ENCODE data around the gene SLC35D2. TPM values are rescaled to one million over a fixed set of nuclear protein-coding genes. Genes with fewer than 3 reads are reported as not detected.
"Not testable (repeated sequence)": the region's sequence is repeated elsewhere in the genome, so short reads cannot be mapped to it uniquely, and the experiment has no call there.

Gene SLC35D2
- total RNA-seq, 1 donor from 2014 or later = 14.5 TPM

DNA sequence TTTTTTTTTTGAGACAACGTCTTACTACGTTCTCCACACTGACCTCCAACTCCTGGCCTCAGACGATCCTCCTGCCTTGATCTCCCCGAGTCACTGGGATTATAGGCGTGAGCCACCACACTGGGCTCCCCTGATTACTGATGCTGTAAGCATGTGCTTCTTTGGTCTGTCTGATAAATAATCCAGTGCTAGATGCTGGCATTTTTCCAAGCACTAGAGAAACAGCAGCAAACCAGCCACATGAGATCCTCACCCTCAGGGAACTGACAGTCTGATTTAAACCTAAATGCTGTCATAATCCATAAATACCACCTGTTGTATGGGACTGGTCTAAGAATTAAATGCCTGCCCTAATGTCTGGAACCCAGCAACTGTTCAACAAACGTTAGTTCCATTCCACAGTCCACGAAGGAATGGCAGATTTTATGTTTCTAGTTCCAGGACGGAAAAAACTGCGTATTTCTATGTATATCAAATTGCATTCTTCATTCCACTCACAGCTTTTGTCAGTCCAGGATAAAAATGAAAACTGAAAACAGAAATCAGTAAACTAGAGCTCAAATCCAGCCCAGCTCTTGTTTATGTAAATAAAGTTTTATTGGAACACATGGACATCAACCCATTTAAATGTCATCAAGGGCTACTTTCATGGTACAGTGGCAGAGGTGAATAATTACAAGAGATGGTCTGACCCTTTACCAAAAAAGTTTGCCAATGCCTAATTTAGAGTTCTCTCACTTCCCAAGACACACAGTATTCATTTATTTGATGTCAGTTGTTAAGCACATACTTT is 20.1 kb downstream of the SLC35D2 start:
- intact Hi-C loops (cut with micrococcal nuclease) = no loop called here

DNA sequence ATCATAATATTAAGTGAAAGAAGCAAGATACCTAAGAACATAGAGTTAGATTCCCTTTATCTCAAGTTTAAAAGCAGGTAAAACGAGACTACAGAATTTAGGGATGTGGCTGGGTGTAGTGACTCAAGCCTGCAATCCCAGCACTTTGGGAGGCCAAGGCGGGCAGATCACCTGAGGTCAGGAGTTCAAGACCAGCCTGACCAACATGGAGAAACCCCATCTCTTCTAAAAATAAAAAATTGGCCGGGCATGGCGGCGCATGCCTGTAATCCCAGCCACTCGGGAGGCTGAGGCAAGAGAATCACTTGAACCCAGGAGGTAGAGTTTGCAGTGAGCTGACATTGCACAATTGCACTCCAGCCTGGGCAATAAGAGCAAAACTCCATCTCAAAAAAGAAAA is 21.4 kb downstream of the SLC35D2 start:
- intact Hi-C loops (cut with micrococcal nuclease) = not testable (repeated sequence)

DNA sequence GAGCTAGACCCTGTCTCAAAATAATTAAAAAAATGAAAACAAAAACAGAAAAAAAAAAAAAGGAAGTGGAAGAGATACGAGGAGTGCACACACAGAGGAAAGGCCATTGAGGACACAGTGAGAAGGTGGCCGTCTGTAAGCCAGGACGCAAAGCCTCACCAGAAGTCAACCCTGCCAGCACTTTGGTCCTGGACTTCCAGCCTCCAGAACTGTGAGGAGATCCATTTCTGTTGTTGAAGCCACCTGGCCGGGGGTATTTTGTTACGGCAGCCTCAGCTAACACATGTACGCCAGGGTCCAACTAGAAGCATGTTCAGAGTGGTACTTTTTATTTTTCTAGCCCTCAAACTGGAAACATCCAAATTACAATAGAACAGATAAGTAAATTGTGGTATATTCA is 21.8 kb downstream of the SLC35D2 start:
- intact Hi-C loops (cut with micrococcal nuclease) = no loop called here

DNA sequence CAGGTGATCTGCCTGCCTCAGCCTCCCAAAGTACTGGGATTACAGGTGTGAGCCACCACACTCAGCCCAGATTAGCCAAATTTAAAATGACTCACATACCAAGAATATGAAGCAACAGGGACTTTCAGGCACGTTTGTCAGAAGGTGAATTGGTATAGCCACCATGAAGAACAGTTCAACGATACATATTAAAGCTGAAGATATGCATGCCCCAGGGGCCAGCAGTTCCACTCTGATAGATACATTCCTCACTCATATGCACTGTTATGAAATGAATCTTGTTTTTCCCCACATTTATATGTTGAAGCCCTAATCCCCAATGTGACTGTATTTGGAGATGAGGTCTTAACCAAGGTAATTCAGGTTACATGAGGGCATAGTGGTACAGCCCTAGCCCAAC is 22.5 kb downstream of the SLC35D2 start:
- intact Hi-C loops (cut with micrococcal nuclease) = no loop called here

DNA sequence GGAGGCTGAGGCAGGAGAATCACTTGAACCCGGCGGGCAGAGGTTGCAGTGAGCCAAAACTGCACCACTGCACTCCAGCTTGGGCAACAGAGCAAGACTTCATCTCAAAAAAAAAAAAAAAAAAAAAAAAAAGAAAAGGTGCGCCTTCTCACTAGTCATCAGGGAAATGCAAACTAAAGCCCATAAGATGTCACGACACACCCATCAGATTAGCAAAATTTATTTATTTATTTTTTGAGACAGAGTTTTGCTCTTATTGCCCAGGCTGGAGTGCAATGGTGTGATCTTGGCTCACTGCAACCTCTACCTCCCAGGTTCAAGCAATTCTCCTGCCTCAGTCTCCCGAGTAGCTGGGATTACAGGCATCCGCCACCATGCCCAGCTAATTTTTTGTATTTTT is 23.0 kb downstream of the SLC35D2 start:
- intact Hi-C loops (cut with micrococcal nuclease) = not testable (repeated sequence)

DNA sequence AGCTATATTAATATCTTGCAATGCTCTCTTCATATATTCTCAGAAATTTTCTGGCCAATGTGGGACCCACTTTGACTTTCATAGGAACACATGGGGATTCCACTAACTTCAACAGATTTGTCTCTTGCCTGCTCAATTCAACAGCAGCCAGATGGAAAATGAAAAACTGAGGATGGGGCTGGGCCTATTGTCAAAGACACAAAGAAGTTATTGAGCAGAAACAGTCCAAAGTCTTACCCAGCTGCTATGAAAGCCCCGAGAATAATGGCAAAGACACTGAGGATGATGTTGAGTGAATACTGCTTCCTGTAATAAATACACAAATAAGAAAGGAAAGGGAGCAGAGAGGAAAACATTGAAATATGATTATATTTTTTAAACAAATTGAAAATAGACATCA is 32.6 kb downstream of the SLC35D2 start:
- intact Hi-C loops (cut with micrococcal nuclease) = no loop called here

DNA sequence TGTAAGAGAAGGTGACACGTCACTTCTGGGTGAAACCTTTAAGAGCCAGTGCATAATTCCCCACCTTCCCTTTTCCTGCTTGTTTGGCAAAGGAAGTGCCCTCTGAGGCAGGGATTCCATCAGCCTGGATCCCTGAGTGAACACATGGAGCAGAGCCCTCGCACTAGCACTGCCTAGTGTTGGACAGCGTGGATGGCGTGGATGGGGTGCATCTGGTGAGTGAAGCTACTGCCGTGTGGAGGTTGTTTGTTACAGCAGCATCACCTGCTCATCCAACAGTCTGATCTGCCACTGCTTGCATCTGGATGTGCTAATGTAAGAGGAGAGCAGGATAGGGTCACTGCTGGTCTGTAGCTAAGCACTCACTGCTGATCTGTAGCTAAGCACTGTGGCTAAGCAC is 35.2 kb downstream of the SLC35D2 start:
- intact Hi-C loops (cut with micrococcal nuclease) = no loop called here

DNA sequence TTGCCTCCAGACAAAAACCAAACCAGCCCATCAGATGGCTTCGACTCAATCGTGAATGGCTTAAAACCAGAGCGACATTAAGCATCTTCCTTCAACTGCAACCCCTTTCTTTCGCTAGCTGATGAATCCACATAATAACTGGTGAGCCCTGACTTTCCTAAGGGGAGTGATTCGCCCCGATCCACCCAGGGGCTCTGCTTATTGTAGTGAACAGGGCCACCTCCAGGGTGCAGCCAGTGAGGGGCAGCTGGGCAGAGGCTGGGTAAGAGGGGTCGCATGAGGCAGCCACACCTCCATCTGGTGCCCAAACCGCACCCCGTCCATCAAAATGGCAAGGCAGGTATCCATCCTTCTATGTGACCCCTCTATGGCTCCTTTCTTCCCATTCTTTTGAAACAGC is 38.0 kb downstream of the SLC35D2 start:
- intact Hi-C loops (cut with micrococcal nuclease) = no loop called here

DNA sequence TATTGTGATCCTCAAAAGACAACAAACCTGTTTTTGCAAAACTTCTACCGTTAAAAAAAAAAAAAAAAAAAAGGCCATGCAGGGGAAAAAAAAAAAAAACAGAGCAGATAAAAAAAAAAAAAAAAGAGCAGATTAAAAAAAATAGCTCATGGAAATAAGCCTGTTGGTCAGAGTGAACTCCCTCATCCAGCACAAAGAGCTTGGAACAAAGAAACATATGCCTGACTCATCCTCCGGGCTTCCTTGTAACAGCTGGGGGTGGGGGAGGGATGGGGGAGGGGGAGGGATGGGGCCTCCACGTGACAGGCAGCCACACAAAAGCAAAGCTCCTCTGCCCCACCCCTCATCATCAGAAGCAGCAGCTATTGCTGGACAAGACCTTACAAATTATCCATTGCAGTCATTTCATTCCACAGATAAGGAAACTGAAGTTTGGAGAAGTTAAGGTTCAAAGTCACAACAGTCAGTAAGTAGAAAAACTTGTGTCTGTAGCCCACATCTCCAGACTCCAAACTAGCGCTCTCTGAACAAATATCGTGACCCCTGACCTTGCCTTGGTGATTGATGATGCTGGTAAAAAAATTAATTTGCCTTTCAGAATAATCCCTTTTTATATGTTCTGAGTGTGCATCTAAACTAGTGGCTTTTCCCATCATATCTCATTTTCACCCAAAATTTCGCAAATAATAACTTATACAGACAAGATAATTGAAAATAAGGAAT is 38.9 kb downstream of the SLC35D2 start:
- intact Hi-C loops (cut with micrococcal nuclease) = no loop called here

DNA sequence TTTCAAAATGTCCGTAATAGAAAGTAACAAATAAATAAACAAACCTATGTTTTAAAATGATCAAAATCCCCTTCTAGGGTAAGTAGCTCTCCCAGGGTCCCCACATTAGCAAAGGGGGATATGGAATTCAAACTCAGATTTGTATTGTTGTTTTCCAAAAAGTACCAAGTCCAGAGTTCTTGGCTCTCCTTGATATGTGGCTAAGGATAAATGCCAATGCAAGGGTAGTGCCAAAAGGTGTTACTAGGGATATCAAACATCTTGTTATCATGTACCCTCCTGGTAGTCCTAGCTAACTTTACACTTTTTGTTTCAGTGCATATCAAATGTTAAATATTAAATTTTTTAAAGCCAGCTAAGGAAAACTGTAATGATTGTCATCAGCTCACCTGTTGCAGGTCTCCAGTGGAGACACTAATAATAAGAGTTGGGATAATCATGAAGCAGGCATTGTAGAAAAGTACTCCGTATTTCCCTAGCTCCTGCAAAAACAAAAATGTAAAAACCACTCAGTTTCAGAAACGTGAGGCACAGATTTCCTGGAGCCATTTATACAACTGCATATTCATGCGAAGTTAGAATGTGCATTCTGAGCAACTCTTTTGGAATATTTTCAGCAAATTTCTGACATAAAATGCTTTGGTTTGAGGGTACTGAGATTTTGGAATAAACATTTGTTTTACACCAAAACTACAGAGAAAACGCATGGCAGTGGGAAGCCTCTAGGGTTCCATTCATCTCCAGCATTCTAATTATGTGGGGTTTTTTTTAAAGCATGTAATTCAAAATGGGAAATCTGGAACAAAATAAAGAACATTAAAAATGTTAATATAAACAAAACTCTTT is 39.8 kb downstream of the SLC35D2 start:
- intact Hi-C loops (cut with micrococcal nuclease) = no loop called here

DNA sequence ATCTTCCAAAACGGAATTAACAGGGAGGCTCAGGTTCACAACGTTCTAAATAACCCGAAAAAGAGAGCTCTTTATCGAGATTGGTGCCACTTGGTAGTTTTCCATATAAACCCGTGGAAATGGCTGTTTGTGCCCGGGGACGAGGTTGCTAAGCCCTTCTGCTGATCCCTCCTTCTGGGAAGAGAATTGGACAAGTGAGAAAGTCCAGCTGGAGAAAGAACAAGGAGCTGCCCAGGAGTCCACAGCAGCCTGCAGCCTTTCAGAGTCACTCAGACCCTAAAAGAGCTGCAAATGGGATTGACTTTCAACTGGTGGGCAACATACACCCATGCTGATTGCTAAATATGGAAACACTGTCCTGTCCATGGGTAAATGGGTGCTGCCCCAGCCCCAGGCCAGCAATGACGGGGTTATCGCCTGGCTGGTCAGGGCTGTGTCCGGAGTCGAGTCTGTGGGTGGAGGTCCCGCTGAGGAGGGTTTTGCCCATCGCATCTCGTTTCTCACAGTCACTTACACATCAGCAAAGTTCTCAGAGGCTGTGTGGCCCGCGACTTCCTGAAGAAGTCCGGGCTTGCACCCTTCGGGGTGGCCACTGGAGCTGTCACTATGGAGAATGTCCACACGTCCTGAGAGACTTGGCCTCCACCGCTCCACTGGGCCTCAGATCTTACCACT is 40.8 kb downstream of the SLC35D2 start:
- intact Hi-C loops (cut with micrococcal nuclease) = no loop called here

DNA sequence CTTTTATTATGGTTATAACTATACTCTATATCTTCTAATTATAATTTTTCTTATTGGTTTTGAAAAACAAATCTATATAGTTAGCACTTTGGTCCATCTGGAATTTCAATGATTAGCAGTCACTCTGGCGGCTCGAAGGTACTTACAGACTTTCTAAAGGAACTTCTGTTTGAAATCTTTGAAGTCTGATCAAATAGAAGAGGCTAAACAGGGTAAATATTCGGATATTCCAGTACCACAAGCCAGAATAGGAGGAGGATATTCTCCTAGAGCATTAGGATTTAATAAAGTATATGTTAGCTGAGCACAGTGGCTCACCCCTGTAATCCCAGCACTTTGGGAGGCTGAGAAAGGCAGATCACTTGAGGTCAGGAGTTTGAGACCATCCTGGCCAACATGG is 42.8 kb downstream of the SLC35D2 start:
- intact Hi-C loops (cut with micrococcal nuclease) = no loop called here

DNA sequence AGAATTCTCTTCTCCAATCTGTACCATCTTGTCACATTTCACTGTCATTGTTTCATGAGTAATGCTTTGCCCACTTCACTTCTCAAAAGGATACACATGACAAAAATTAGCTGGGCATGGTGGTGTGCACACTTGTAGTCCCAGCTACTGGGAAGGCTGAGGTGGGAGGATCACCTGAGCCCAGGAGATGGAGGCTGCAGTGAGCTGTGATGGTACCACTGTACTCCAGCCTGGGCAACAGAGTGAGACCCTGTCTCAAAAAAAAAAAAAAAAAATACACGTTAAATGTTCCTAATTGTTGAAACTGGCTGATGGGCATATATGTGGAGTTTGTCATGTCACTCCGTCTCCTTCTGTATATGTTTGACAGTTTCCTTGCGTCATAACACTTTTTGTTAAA is 45.2 kb downstream of the SLC35D2 start:
- intact Hi-C loops (cut with micrococcal nuclease) = no loop called here

DNA sequence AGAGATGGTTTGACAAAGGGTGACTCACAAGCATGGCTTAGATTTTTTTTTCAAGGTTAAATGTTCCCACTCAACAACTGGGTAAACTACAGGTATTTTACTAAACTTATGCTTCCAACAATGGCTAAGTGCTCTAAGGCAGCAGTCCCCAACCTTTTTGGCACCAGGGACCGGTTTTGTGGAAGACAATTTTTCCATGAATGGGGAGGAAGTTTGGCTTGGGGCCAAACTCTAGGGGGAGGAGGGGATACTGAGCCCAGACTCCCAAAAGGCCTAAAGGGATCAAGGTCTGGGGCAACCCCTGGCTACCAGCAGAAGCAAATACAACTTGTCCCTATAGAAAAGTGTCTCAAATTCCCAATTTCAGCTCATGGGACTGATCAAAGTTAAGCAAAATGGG is 49.6 kb downstream of the SLC35D2 start:
- intact Hi-C loops (cut with micrococcal nuclease) = no loop called here

DNA sequence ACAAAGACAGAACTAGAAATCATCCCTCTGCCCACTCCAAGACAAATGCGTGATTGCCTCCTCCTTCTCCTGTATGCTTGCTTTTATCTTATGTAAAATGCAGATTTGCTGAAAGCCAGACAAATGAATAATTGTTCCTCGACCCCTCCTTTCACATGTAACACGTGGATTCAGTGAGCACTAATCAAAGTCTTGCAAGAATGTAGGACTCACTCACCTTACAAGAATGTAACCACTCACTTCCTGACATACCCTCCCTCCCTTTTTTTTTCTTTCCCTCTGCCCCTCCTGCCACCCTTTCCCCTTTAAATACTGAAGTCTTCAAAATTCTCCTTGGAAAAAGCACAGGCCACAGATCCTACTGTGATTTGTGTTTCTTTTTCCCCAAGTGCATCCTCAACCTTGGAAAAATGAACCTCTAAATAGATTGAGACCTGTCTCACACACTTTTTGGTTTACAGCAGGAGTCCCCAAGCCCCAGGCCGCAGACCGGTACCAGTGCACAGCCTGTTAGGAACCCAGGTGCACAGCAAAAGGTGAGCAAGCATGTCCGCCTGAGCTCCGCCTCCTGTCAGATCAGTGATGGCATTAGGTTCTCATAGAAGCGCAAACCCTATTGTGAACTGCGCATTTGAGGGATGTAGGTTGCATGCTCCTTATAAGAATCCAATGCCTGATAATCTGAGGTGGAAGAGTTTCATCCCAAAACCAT is 52.1 kb downstream of the SLC35D2 start:
- intact Hi-C loops (cut with micrococcal nuclease) = no loop called here

DNA sequence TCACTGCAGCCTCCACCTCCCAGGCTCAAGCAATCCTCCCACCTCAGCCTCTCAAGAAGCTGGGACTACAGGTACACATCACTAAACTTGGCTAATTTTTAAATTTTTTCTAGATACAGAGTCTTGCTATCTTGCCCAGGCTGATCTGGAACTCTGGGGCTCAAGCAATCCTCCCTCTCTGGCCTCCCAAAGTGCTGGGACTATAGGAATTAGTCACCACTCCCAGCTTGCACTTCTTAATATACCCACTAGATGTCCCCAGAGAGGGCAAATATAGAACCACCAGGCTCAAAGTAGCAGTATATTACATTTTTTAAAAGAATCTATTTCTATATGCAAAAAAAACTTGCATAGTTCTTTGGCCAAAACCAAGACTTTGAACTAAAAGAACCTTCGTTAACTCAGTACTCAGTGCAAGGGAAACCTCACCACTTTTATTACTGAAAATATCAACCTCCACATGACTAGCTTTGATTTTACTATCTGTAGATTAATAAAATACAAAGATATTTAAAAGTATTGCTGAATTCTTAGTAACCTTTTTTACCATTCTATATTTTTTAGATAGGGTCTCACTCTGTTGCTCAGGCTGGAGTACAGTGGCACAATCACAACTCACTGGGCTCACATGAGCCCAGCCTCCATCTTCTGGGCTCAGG is 55.7 kb downstream of the SLC35D2 start:
- intact Hi-C loops (cut with micrococcal nuclease) = loop anchor here (1.0 to 5.0 kb wide), 6 partner anchors 89 to 524 kb away; partner anchors contain the start of gene ZNF782

DNA sequence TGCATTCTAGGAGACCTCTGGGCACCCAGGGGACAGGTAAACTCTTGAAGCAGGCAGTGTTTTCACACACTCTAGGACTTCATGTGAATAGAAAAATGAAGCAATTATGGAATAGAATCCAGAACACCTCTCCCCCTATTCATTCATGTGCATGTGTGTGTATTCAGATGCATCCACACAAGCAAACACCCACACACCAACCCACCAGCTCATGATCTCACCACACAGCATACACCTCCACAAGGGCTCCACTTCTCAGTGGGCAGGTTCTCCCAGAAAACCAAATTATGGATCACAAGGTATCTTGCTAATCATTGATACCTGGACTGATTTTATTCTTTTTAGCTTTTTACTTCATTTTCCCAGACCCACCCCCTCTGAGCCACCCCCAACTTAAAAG is 60.3 kb downstream of the SLC35D2 start:
- intact Hi-C loops (cut with micrococcal nuclease) = no loop called here

DNA sequence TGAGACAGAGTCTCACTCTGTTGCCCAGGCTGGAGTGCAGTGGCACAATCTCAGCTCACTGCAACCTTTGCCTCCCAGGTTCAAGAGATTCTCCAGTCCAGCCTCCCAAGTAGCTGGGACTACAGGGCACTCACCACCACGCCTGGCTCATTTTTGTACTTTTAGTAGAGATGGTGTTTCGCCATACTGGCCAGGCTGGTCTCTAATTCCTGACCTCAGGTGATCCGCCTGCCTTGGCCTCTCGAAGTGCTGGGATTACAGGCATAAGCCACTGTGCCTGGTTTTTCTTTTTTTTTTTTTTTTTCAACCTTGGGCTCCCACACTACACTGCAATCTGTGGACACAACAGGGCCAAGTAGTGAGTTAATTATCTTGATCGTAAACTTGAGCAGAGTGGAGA is 60.8 kb downstream of the SLC35D2 start:
- intact Hi-C loops (cut with micrococcal nuclease) = not testable (repeated sequence)

DNA sequence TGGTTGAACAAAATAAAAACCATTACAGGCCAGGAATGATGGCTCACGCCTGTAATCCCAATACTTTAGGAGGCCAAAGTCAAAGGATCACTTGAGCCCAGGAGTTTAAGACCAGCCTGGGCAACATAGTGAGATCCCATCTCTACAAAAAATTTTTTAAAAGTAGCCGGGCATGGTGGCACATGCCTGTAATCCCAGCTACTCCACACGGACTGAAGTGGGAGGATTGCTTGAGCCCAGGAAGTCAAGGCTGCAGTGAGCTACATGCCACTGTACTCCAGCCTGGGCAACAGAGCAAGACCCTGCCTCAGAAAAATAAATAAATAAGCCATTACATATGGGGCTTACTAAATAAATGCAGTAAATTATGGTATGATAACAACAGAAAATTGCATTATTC is 61.3 kb downstream of the SLC35D2 start:
- intact Hi-C loops (cut with micrococcal nuclease) = not testable (repeated sequence)

DNA sequence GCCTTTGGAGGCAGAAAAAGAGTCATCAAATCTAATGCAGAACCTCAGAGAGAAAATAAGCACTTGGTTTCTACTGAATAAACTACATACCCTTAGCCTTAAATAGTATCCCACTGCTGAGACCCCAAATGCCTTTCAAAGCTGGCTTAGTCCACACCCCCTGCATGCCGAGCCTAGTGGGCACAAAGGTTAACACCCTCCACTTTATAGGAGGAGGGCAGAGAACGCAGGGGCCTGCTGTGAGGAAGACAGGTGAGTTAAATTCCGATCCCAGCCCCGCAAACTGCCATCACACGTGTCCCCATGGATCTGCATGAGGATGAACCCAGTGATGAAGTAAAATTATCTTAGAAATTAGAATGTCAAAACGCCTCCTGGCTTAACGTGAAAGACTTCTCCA is 62.0 kb downstream of the SLC35D2 start:
- intact Hi-C loops (cut with micrococcal nuclease) = no loop called here
